Mesenchymal stem cell (in vitro differentiated cells and primary cell): ENCODE results near the gene CTRB1.

ENCODE experiments used
- DNase-seq: peaks from one replicate; pipeline ENCODE4 v3.0.0-alpha.2; 2013
- H2AFZ ChIP-seq: one replicate; pipeline ENCODE4 v1.6.1; 2013; ENCODE audit warnings: low read depth, mild to moderate bottlenecking, control low read depth, inconsistent platforms, low read length, moderate library complexity
- H2AK5ac ChIP-seq: 2 replicates; pipeline ENCODE4 v1.6.1; 2013; ENCODE audit warnings: low read length, moderate library complexity, mild to moderate bottlenecking, inconsistent platforms; ENCODE audit not compliant: severe bottlenecking
- H2BK120ac ChIP-seq: one replicate; pipeline ENCODE4 v1.6.1; 2013; ENCODE audit warnings: low read depth, mild to moderate bottlenecking, inconsistent platforms, low read length, moderate library complexity
- H2BK12ac ChIP-seq, 2 experiments: one replicate each; pipeline ENCODE4 v1.6.1; 2013; ENCODE audit warnings: inconsistent platforms in 2 of 2, low read length in 2 of 2, mild to moderate bottlenecking in 2 of 2, moderate library complexity in 2 of 2, control low read depth in 1 of 2
- H2BK15ac ChIP-seq: one replicate; pipeline ENCODE4 v1.6.1; 2013; ENCODE audit warnings: mild to moderate bottlenecking, low read depth, inconsistent platforms; ENCODE audit not compliant: poor library complexity, severe bottlenecking
- H2BK5ac ChIP-seq: 2 replicates; pipeline ENCODE4 v1.6.1; 2013; ENCODE audit warnings: low read depth, mild to moderate bottlenecking, low read length, control low read depth, inconsistent platforms; ENCODE audit not compliant: poor library complexity, severe bottlenecking
- H3K14ac ChIP-seq, 2 experiments: one replicate each; pipeline ENCODE4 v1.6.1; 2013; ENCODE audit warnings: inconsistent platforms in 2 of 2, low read length in 2 of 2, control low read depth in 1 of 2, mild to moderate bottlenecking in 1 of 2, moderate library complexity in 1 of 2
- H3K18ac ChIP-seq, 2 experiments: one replicate each; pipeline ENCODE4 v1.6.1; 2013; ENCODE audit warnings: inconsistent platforms in 2 of 2, low read length in 2 of 2, control low read depth in 1 of 2, low read depth in 1 of 2, mild to moderate bottlenecking in 1 of 2
- H3K23ac ChIP-seq, 2 experiments: one replicate each; pipeline ENCODE4 v1.6.1; 2013; ENCODE audit warnings: inconsistent platforms in 2 of 2, low read length in 2 of 2, mild to moderate bottlenecking in 2 of 2, moderate library complexity in 2 of 2, control low read depth in 1 of 2
- H3K27ac ChIP-seq: 2 replicates; pipeline ENCODE4 v1.5.1; 2013; ENCODE audit warnings: mild to moderate bottlenecking, moderate library complexity, low read length, control low read depth, inconsistent platforms; ENCODE audit not compliant: poor library complexity, severe bottlenecking
- H3K27me3 ChIP-seq, 2 experiments: 2 replicates each; pipeline versions ENCODE4 v1.6.1 to v1.7.0; 2013; ENCODE audit warnings: low read length in 2 of 2, mild to moderate bottlenecking in 2 of 2, moderate library complexity in 2 of 2, control low read depth in 1 of 2, inconsistent platforms in 1 of 2; ENCODE audit not compliant: control insufficient read depth in 1 of 2, insufficient read depth in 1 of 2
- H3K36me3 ChIP-seq, 2 experiments: 2 replicates each; pipeline versions ENCODE4 v1.6.1 to v1.7.0; 2013; ENCODE audit warnings: low read length in 2 of 2, control low read depth in 1 of 2, inconsistent platforms in 1 of 2, low read depth in 1 of 2, mild to moderate bottlenecking in 1 of 2; ENCODE audit not compliant: insufficient read depth in 2 of 2, control insufficient read depth in 1 of 2
- H3K4ac ChIP-seq, 2 experiments: one replicate each; pipeline ENCODE4 v1.6.1; 2013; ENCODE audit warnings: inconsistent platforms in 2 of 2, low read length in 2 of 2, mild to moderate bottlenecking in 2 of 2, moderate library complexity in 2 of 2, control low read depth in 1 of 2, low read depth in 1 of 2
- H3K4me1 ChIP-seq: 2 replicates; pipeline ENCODE4 v1.6.1; 2013; ENCODE audit warnings: low read depth, low read length, control low read depth; ENCODE audit not compliant: control insufficient read depth, insufficient read depth
- H3K4me2 ChIP-seq: 2 replicates; pipeline ENCODE4 v1.6.1; 2013; ENCODE audit warnings: low read length, mild to moderate bottlenecking, inconsistent platforms; ENCODE audit not compliant: poor library complexity, severe bottlenecking
- H3K4me3 ChIP-seq, 2 experiments: 2 replicates each; pipeline versions ENCODE4 v1.5.1 to v1.7.0; 2013; ENCODE audit warnings: low read length in 2 of 2, mild to moderate bottlenecking in 2 of 2, control low read depth in 1 of 2, low read depth in 1 of 2; ENCODE audit not compliant: insufficient read depth in 1 of 2
- H3K79me1 ChIP-seq: replicated peaks from 2 replicates; pipeline ENCODE4 v1.6.1; 2013; ENCODE audit warnings: mild to moderate bottlenecking, control low read depth, low read length, inconsistent platforms; ENCODE audit not compliant: poor library complexity, severe bottlenecking
- H3K9ac ChIP-seq: 2 replicates; pipeline ENCODE4 v1.7.0; 2013; ENCODE audit warnings: mild to moderate bottlenecking, low read length, moderate library complexity
- H3K9me3 ChIP-seq: 2 replicates; pipeline ENCODE4 v1.7.0; 2013; ENCODE audit warnings: mild to moderate bottlenecking, low read length; ENCODE audit not compliant: control insufficient read depth
- H4K8ac ChIP-seq: one replicate; pipeline ENCODE4 v1.6.1; 2013; ENCODE audit warnings: inconsistent platforms, mild to moderate bottlenecking, low read length, moderate library complexity
- H4K91ac ChIP-seq: one replicate; pipeline ENCODE4 v1.6.1; 2013; ENCODE audit warnings: mild to moderate bottlenecking, low read length, inconsistent platforms
- WGBS: methylation state at CpG from one replicate; pipeline ENCODE4 v1.1.7; 2013; ENCODE audit warnings: mixed read lengths; 5-methylcytosine and 5-hydroxymethylcytosine counted together

CTRB1 gene

DNA sequence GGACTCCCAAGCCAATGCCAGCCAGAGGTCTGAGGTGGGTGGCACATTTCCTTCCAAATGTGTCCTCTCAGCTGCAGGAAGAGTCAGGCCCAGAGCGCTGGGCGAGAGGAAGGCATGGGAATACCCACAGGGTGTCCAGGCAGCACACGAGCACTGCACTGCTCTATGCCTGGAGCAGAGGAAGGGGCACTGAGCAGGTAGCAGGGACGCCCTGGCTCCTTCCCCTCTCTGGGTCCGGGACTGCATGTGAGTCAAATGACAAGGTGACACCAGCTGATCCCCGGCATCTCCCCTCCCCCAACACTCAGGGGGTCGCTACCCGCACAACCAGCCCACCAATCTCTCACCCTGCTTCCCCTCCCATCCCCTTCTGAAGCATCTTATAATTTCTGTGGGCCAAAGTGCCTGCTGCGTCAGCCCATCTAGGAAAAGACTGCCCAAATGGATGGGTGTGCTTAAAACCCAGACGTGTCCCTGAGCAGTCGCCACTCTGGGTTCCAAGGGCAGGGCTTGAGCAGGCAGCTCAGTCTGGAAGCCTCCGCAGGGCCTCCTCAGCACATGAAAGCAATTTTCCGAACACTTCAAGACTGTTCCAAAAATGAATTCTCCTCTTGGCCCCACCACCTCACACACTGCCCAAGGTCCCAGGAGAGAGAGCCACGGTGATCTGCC lies 44.6 kb downstream of the CTRB1 start:
- Histone ChIP-seq H2BK12ac (peak overlapping the region; percentile 31 to 79), H3K18ac (peak overlapping the region; percentile 23 to 52), H3K4me1 (peaks cover 66% of the 10 kb centered on the region), H3K9ac (peak overlapping the region; percentile 97), H3K4me2 (peak overlapping the region; percentile 74), H3K27ac (peak overlapping the region; percentile 88), H3K79me1 (peaks cover 10% of the 10 kb centered on the region), H3K4me3 (peak overlapping the region in 1 of 2 experiments; percentile 89), H4K91ac (peak overlapping the region; percentile 31), H3K14ac (peak overlapping the region in 1 of 2 experiments; percentile 64), H2AK5ac (no peak overlapping the region), H3K23ac (peak overlapping the region in 1 of 2 experiments; percentile 57), H4K8ac (peak overlapping the region; percentile 10), H3K9me3 (no peaks in the 10 kb centered on the region), H3K4ac (peak overlapping the region; percentile 45 to 63), H2AFZ (no peak overlapping the region), H3K36me3 (peaks cover 3 to 33% of the 10 kb centered on the region in 2 experiments), H2BK5ac (peak overlapping the region; percentile 15), H2BK120ac (no peak overlapping the region), H2BK15ac (peak overlapping the region; percentile 49), H3K27me3 (no peaks in the 10 kb centered on the region)
- 87% methylated on average over 13 of the region's 14 CpGs for WGBS
- DNase-seq: peak; percentile 19

- H3K9me3 ChIP-seq: no peaks in the 10 kb centered on the region
- peak overlapping the region; percentile 7 for H2AK5ac ChIP-seq
- peak overlapping the region; percentile 88 for H3K27ac ChIP-seq
- peak overlapping the region in 1 of 2 experiments; percentile 79 for H2BK12ac ChIP-seq
- peak overlapping the region; percentile 16 to 89 for H3K4me3 ChIP-seq
- no peak overlapping the region for H4K91ac ChIP-seq
- peaks cover 60% of the 10 kb centered on the region for H3K4me1 ChIP-seq
- H3K23ac ChIP-seq: peak overlapping the region in 1 of 2 experiments; percentile 57
- 44% methylated on average over 7 of the region's 8 CpGs for WGBS
- H3K79me1 ChIP-seq: peaks cover 10% of the 10 kb centered on the region
- no peak overlapping the region for H2BK120ac ChIP-seq
- peaks cover 3 to 33% of the 10 kb centered on the region in 2 experiments for H3K36me3 ChIP-seq
- H3K14ac ChIP-seq: peak overlapping the region in 1 of 2 experiments; percentile 64
- H2AFZ ChIP-seq: no peak overlapping the region
- H4K8ac ChIP-seq: no peak overlapping the region
- no peak overlapping the region for H2BK15ac ChIP-seq
- peak overlapping the region; percentile 74 for H3K4me2 ChIP-seq
- peak overlapping the region; percentile 54 to 63 for H3K4ac ChIP-seq
- H3K27me3 ChIP-seq: no peaks in the 10 kb centered on the region
- peak overlapping the region; percentile 23 to 52 for H3K18ac ChIP-seq
- no peak overlapping the region for H2BK5ac ChIP-seq
- H3K9ac ChIP-seq: peak overlapping the region; percentile 97
- DNase-seq: peak; percentile 58
These were observed 45.2 kb downstream of the CTRB1 start for GRCh38 chr16:75263963-75264445.

GRCh38 chr16:75264457-75264998 lies 45.7 kb downstream of the CTRB1 start:
- H4K8ac ChIP-seq: no peak overlapping the region
- peak overlapping the region; percentile 100 for H2BK120ac ChIP-seq
- H2BK12ac ChIP-seq: peak overlapping the region in 1 of 2 experiments; percentile 51
- H2BK5ac ChIP-seq: no peak overlapping the region
- H3K4me3 ChIP-seq: peak overlapping the region; percentile 83 to 89
- peaks cover 10% of the 10 kb centered on the region for H3K79me1 ChIP-seq
- H3K4ac ChIP-seq: peak overlapping the region in 1 of 2 experiments; percentile 92
- peaks cover 3 to 33% of the 10 kb centered on the region in 2 experiments for H3K36me3 ChIP-seq
- no peaks in the 10 kb centered on the region for H3K27me3 ChIP-seq
- H3K14ac ChIP-seq: peak overlapping the region in 1 of 2 experiments; percentile 96
- H3K27ac ChIP-seq: peak overlapping the region; percentile 88
- peak overlapping the region; percentile 97 for H3K9ac ChIP-seq
- H2AFZ ChIP-seq: no peak overlapping the region
- no peak overlapping the region for H2BK15ac ChIP-seq
- peak overlapping the region; percentile 7 for H2AK5ac ChIP-seq
- H4K91ac ChIP-seq: peak overlapping the region; percentile 10
- peaks cover 60% of the 10 kb centered on the region for H3K4me1 ChIP-seq
- peak; percentile 36 for DNase-seq
- 31% methylated on average over 14 of the region's 14 CpGs for WGBS
- peak overlapping the region in 1 of 2 experiments; percentile 96 for H3K23ac ChIP-seq
- peak overlapping the region; percentile 91 to 94 for H3K18ac ChIP-seq
- no peaks in the 10 kb centered on the region for H3K9me3 ChIP-seq
- peak overlapping the region; percentile 74 for H3K4me2 ChIP-seq
